GM19467 (cell line): ENCODE measurements around the gene CNMD.
"Not testable (repeated sequence)": the region's sequence is repeated elsewhere in the genome, so short reads cannot be mapped to it uniquely, and the experiment has no call there.

Source experiments
- ATAC-seq: cut with Tn5 transposase; IDR thresholded peaks from one replicate; pipeline ENCODE4 v1.9.1; 2021; ENCODE audit warnings: mild to moderate bottlenecking, moderate library complexity; ENCODE audit not compliant: unreplicated experiment

Gene CNMD

DNA sequence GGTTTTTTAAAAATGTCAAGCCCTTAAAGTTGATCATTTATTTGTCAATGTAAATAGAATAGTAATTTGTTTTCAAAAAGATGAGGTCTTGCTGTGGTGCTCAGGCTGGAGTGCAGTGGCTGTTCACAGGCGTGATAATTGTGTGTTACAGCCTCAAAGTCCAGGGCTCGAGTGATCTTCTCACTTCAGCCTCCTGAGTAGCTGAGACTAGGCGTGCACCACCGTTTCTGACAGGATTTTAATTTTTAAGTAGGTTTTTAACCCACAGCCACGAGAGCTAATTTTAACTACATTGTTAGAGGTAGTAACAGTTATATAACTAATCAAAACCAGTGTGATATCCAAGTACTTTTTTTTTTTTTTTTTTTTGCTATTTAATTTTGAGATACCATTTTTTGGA is 43.1 kb downstream of the CNMD start:
- ATAC-seq: no peak

DNA sequence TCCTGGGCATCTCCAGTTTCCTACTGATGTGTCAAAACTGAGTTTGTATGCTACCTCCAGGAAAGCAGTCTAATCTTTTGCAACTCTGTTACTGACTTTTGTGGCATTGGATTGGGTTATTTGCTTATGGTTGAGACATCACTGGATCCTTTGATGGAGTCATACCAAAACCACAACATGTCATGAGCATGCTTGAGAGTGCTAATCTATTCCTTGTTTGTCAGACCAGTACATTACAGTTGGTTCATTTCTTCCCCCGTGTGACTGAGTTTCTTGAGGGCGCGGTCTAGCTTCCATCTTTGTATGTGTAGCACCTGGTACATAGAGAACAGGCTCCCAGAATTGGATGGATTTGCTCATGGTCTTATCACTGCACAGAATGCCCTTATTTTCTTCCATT is 43.8 kb downstream of the CNMD start:
- ATAC-seq: no peak

DNA sequence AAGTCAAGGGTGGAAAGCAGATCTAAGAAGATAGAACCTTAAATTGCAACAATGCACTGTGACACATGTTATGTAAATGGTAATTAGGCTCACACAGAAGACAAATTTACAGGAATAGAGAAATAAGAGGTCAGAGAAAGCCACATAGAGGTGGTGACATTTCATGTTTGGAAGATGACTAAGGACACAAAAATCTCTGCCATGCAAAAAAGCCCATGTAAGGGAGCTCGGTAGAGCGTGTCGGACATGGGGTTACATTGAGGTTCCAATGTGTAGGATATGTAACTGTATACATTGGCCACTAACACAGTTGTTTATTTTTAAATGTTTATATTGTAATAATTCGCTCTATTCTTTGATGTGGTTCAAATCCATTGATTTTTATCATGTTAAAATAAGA is 53.2 kb downstream of the CNMD start:
- ATAC-seq: no peak

DNA sequence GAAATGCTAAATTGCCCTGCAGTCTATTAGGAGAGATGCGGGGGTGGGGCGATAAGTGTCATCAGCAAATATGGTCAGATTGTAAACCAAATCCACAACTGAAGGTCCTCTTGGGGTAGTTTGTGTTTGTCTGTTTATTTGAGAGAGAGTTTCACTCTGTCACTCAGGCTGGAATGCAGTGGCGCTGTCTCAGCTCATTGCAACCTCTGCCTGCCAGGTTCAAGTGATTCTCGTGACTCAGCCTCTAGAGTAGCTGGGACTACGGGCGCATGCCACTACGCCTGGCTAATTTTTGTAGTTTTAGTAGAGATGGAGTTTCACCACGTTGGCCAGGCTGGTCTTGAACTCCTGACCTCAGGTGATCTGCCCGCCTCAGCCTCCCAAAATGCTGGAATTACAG is 53.8 kb downstream of the CNMD start:
- not testable (repeated sequence) for ATAC-seq

DNA sequence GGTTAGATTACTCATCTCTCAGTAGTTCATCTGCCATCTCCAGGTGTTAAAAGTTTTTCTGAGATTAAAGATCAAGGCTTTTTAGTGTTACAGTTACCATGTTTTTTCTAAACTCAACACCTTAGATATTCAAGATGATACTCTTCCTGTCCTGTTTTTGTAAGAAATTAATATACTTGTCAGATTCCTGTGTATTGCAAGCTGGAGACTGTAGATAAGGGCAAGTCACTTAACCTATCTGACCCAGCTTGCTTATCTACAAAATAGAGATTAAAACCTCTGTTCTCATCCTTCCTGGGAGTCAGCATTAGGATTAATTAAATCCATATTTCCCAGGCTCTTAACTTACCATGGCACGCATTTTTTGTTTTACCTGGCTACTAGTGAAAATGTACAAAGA is 61.8 kb downstream of the CNMD start:
- no peak for ATAC-seq

DNA sequence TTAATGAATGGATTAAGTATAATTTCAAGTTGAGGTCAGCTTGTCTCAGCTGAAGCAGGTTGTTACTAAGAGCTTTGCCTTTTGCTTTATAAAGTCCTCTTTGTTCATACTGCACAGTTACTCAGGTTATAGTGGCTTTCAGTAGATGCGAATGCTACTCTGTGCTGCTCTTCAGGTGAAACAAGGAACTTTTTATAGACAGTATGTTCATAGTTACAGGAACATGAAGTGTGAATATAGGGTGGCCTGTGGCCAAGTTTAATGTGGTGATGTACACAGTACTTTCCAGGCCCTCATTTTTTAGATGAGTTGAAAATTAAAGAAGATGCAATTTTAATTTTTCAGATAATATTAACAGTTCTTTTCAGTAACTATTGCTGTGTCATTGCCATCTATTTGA is 66.2 kb downstream of the CNMD start:
- no peak for ATAC-seq

DNA sequence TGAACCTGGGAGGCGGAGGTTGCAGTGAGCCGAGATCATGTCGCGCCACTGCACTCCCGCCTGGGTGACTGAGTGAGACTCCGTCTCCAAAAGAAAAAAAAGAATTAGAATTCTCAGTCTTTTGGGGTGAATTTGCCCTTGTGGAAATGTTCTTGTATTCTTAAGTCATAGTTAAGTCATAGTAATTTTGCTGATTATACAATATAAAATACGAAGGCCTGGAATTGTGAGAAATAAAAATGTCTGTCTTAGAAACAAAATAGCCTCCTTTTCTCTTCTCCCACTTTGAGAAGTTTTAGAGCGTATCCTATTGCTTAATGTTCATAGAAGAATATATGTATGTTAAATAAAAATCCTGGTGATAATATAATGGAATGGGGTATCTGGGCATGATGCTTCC is 68.9 kb downstream of the CNMD start:
- no peak for ATAC-seq

DNA sequence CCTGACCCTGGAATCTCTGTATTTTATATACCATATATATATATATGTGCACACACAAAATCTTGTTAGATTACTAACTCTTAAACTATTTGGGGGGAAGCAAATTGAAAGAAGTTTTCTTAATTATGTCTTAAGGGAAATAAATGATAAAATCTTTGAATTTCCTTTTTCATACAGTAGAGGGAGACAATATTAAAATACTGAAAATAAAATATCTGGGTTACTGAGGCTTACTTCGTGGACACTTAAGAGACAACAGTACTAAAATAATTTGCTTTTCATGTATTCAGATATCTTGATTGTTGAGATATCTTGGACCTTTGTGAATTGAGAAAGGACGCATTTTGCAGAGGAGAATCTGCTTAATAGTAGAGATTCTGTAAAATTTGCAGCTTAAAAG is 69.9 kb downstream of the CNMD start:
- ATAC-seq: no peak

DNA sequence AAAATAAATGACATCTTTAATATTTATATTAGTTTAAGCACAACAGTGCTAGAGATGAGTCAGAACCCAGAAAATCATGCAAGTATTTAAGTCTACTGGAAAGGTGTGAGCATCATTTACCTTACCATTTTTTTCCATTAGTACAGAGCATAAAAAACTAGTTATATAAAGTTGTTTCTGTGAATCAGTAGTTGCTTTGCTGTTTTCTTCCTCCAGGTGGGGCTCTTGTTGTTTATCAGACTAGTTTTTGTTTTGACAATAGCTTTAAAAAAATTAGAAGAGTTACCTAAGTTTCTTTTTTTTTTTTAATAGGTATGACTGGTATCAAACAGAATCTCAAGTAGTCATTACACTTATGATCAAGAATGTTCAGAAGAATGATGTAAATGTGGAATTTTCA is 74.3 kb downstream of the CNMD start:
- no peak for ATAC-seq

DNA sequence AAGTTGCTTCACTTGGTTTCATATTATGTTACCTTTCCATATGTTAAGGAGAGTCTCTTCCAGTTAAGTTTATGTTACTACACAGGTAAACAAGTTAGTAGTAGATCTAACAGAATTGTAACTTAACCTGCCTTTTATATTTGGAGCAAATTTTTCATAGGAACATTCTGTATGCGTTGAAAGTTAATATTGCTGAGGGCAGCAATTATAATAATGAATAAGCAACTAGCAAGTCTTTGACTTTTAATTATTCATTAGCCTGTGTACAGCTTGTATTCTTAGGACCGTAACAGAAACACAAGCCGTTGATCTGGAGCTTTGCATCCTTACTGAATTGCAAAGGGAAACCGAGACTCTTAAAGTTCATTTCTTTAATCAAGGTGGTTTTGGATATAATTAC is 75.3 kb downstream of the CNMD start:
- ATAC-seq: no peak

DNA sequence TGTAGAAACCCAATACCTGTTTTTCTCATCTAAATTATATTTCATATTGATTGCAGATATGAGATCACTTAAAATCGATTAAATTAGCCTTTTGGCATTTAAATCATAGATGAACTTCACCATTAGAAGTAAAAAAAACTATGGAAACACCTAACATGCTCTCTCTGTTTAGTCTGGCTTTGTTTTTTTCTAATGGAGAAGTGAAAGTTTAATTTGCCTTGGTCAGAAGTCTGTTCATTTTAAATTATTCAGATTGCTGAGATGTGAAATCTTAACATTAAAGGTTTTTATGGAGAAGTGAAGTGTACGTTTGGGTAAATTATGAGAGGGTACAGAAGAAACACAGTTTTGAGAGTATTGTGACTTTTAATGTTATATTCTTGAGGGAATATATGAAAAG is 80.3 kb downstream of the CNMD start:
- no peak for ATAC-seq
